Prostate gland (tissue), 2 donors: ENCODE results near the gene KCNJ4.
"Not testable (repeated sequence)": the region's sequence is repeated elsewhere in the genome, so short reads cannot be mapped to it uniquely, and the experiment has no call there.

ENCODE experiments used
- CTCF ChIP-seq, 4 experiments: fragments of 200-600 bp in 2 of 4; fragments of 450-650 bp in 2 of 4; sonication (generic) in 2 of 4; IDR thresholded peaks; 1 replicate in 3 of 4; 2 replicates in 1 of 4; pipeline ENCODE4 v1.5.1; 2016 to 2019; ENCODE audit warnings: antibody characterized with exemption in 4 of 4, mild to moderate bottlenecking in 2 of 4, moderate library complexity in 2 of 4
- POLR2A ChIP-seq: fragments of 450-650 bp; IDR thresholded peaks from one replicate; pipeline ENCODE4 v1.6.1; 2016; ENCODE audit warnings: antibody characterized with exemption, mild to moderate bottlenecking

- not testable (repeated sequence) for TF ChIP-seq CTCF (IDR thresholded peaks at IDR 0.05); POLR2A
These were observed 58.4 kb downstream of the KCNJ4 start for GRCh38 chr22:38396440-38397069.
